Smooth muscle cell (in vitro differentiated cells): ENCODE data around the gene SPEM3. TPM values are rescaled to one million over a fixed set of nuclear protein-coding genes. Genes with fewer than 3 reads are reported as not detected.

Experiments
- DNase-seq: peaks from one replicate; lab custom pipeline; 2025; ENCODE audit not compliant: unreplicated experiment; lab: John Stamatoyannopoulos, UW
- H2AFZ ChIP-seq: fragments of 200-600 bp; sonication (generic); 2 replicates; pipeline ENCODE4 v1.6.0; 2016; ENCODE audit warnings: antibody characterized with exemption, low read depth, mild to moderate bottlenecking
- H3F3A ChIP-seq: fragments of 200-600 bp; sonication (generic); 2 replicates; pipeline ENCODE4 v1.6.0; 2017; ENCODE audit warnings: antibody characterized with exemption, low read depth
- H3K27ac ChIP-seq: fragments of 200-600 bp; sonication (generic); 2 replicates; pipeline ENCODE4 v1.5.1; 2016; ENCODE audit warnings: low read depth, mild to moderate bottlenecking
- H3K27me3 ChIP-seq: fragments of 200-600 bp; sonication (generic); 2 replicates; pipeline ENCODE4 v1.6.1; 2016; ENCODE audit warnings: low read depth, mild to moderate bottlenecking
- H3K36me3 ChIP-seq: fragments of 200-600 bp; sonication (generic); 2 replicates; pipeline ENCODE4 v1.5.1; 2016; ENCODE audit warnings: low read depth
- H3K4me1 ChIP-seq: fragments of 200-600 bp; sonication (generic); 2 replicates; pipeline ENCODE4 v1.5.1; 2016; ENCODE audit warnings: low read depth
- H3K4me2 ChIP-seq: fragments of 200-600 bp; sonication (generic); 2 replicates; pipeline ENCODE4 v1.6.0; 2016; ENCODE audit warnings: mild to moderate bottlenecking
- H3K4me3 ChIP-seq: fragments of 200-600 bp; sonication (generic); 2 replicates; pipeline ENCODE4 v1.5.1; 2016; ENCODE audit warnings: mild to moderate bottlenecking
- H3K79me2 ChIP-seq: fragments of 200-600 bp; sonication (generic); 2 replicates; pipeline ENCODE4 v1.6.0; 2016; ENCODE audit warnings: low read depth, mild to moderate bottlenecking
- H3K9ac ChIP-seq: fragments of 200-600 bp; sonication (generic); 2 replicates; pipeline ENCODE4 v1.6.0; 2016; ENCODE audit warnings: low read depth
- H3K9me3 ChIP-seq: fragments of 200-600 bp; sonication (generic); replicated peaks from 2 replicates; pipeline ENCODE4 v1.5.1; 2016; ENCODE audit warnings: low read depth
- H4K20me1 ChIP-seq: fragments of 200-600 bp; sonication (generic); 2 replicates; pipeline ENCODE4 v1.6.0; 2016; ENCODE audit warnings: low read depth
- CTCF ChIP-seq: fragments of 200-600 bp; sonication (generic); IDR thresholded peaks from 2 replicates; pipeline ENCODE4 v1.5.1; 2017; ENCODE audit warnings: borderline replicate concordance, mild to moderate bottlenecking, antibody characterized with exemption; ENCODE audit not compliant: insufficient read depth, poor library complexity, severe bottlenecking
- WGBS: methylation state at CpG from one replicate; pipeline ENCODE4 v1.1.7; 2016; ENCODE audit warnings: low lambda C conversion rate; 5-methylcytosine and 5-hydroxymethylcytosine counted together
- polyA plus RNA-seq: library from polyadenylated mRNA; unstranded; fragments of >200 nt; fragmentation: Nextera tagmentation; extraction: Ambion mirVana; gene quantifications from 2 replicates; pipeline ENCODE4 v1.2.1, GENCODE V29; 2016
- total RNA-seq: library from RNA; depleted of rRNA; stranded (reverse); fragments of >200 nt; gene quantifications from 2 replicates; pipeline ENCODE4 v1.2.3, GENCODE V29; 2014

Gene SPEM3
- total and polyA plus RNA-seq, 2 experiments from 2014 or later = not detected

GRCh38 chr17:7476951-7477350, 48.3 kb downstream of the SPEM3 start:
- TF ChIP-seq CTCF = no peak
- H3F3A ChIP-seq = peaks cover 21% of the 10 kb centered on the region
- H2AFZ ChIP-seq = no peak overlapping the region
- peaks cover 64% of the 10 kb centered on the region for H4K20me1 ChIP-seq
- peak overlapping the region; percentile 96 for H3K27ac ChIP-seq
- whole genome bisulfite sequencing = 95% methylated on average over 5 of the region's 5 CpGs
- no peak for DNase-seq
- peak overlapping the region; percentile 97 for H3K4me3 ChIP-seq
- H3K79me2 ChIP-seq = peaks cover 74% of the 10 kb centered on the region
- no peak overlapping the region for H3K9ac ChIP-seq
- no peaks in the 10 kb centered on the region for H3K27me3 ChIP-seq
- peaks cover 19% of the 10 kb centered on the region for H3K4me1 ChIP-seq
- no peaks in the 10 kb centered on the region for H3K36me3 ChIP-seq
- no peaks in the 10 kb centered on the region for H3K9me3 ChIP-seq
- H3K4me2 ChIP-seq = peak overlapping the region; percentile 98

GRCh38 chr17:7477392-7478275, 49.0 kb downstream of the SPEM3 start:
- H3K4me3 ChIP-seq = peak overlapping the region; percentile 97
- H3K9ac ChIP-seq = peak overlapping the region; percentile 99
- H3K79me2 ChIP-seq = peaks cover 67% of the 10 kb centered on the region
- peaks cover 21% of the 10 kb centered on the region for H3F3A ChIP-seq
- DNase-seq = peak; percentile 67
- no peak for TF ChIP-seq CTCF
- WGBS = 14% methylated on average over 23 of the region's 26 CpGs
- H3K27ac ChIP-seq = peak overlapping the region; percentile 96
- no peaks in the 10 kb centered on the region for H3K36me3 ChIP-seq
- peaks cover 19% of the 10 kb centered on the region for H3K4me1 ChIP-seq
- no peaks in the 10 kb centered on the region for H3K27me3 ChIP-seq
- H4K20me1 ChIP-seq = peaks cover 57% of the 10 kb centered on the region
- H2AFZ ChIP-seq = no peak overlapping the region
- H3K9me3 ChIP-seq = no peaks in the 10 kb centered on the region
- H3K4me2 ChIP-seq = peak overlapping the region; percentile 98

- Histone ChIP-seq H3K79me2 (peaks cover 60% of the 10 kb centered on the region), H3F3A (peaks cover 21% of the 10 kb centered on the region), H4K20me1 (peaks cover 48% of the 10 kb centered on the region), H3K36me3 (no peaks in the 10 kb centered on the region), H3K27ac (peak overlapping the region; percentile 96), H3K27me3 (no peaks in the 10 kb centered on the region), H3K9ac (peak overlapping the region; percentile 99), H2AFZ (no peak overlapping the region), H3K4me1 (peaks cover 22% of the 10 kb centered on the region), H3K9me3 (no peaks in the 10 kb centered on the region), H3K4me3 (peak overlapping the region; percentile 97), H3K4me2 (peak overlapping the region; percentile 98)
- WGBS = 36% methylated on average over 23 of the region's 40 CpGs
- TF ChIP-seq CTCF = no peak
- no peak for DNase-seq
These were observed 49.9 kb downstream of the SPEM3 start for GRCh38 chr17:7478276-7479212.
